Loucy (cell line): Measurements from ENCODE around the gene CTNNA2.

Source experiments
- H2AFZ ChIP-seq: fragments of 200-600 bp; sonication (generic); 2 replicates; pipeline ENCODE4 v1.6.0; 2016; ENCODE audit warnings: antibody characterized with exemption, mild to moderate bottlenecking, low read length, moderate library complexity
- H3F3A ChIP-seq: fragments of 200-600 bp; 2 replicates; pipeline ENCODE4 v1.6.0; 2016; ENCODE audit warnings: antibody characterized with exemption, low read depth, mild to moderate bottlenecking
- H3K27me3 ChIP-seq: fragments of 200-600 bp; sonication (generic); 2 replicates; pipeline ENCODE4 v1.6.1; 2014; ENCODE audit warnings: low read length, mild to moderate bottlenecking; ENCODE audit not compliant: insufficient read depth, poor library complexity, severe bottlenecking
- H3K36me3 ChIP-seq: fragments of 200-600 bp; sonication (generic); 2 replicates; pipeline ENCODE4 v1.6.1; 2016; ENCODE audit warnings: low read length; ENCODE audit not compliant: insufficient read depth
- H3K4me1 ChIP-seq: fragments of 200-600 bp; sonication (generic); 2 replicates; pipeline ENCODE4 v1.5.1; 2014; ENCODE audit warnings: low read length, mild to moderate bottlenecking; ENCODE audit not compliant: insufficient read depth, poor library complexity, severe bottlenecking
- H3K4me2 ChIP-seq: fragments of 200-600 bp; sonication (generic); 2 replicates; pipeline ENCODE4 v1.6.0; 2014; ENCODE audit warnings: antibody characterized with exemption, low read length, low read depth, mild to moderate bottlenecking; ENCODE audit not compliant: poor library complexity, severe bottlenecking
- H3K4me3 ChIP-seq: fragments of 200-600 bp; sonication (generic); 2 replicates; pipeline ENCODE4 v1.5.1; 2014; ENCODE audit warnings: low read length, mild to moderate bottlenecking, mixed read lengths; ENCODE audit not compliant: poor library complexity, severe bottlenecking
- H3K79me2 ChIP-seq: fragments of 200-600 bp; sonication (generic); 2 replicates; pipeline ENCODE4 v1.6.1; 2014; ENCODE audit warnings: low read length; ENCODE audit not compliant: insufficient read depth
- H3K9ac ChIP-seq: fragments of 200-600 bp; sonication (generic); 2 replicates; pipeline ENCODE4 v1.6.0; 2014; ENCODE audit warnings: mild to moderate bottlenecking, low read depth, low read length, moderate library complexity; ENCODE audit not compliant: poor library complexity, severe bottlenecking
- H3K9me2 ChIP-seq: fragments of 200-600 bp; sonication (generic); replicated peaks from 2 replicates; pipeline ENCODE4 v1.6.1; 2016; ENCODE audit warnings: low read depth, low read length, mixed read lengths
- H3K9me3 ChIP-seq: fragments of 200-600 bp; sonication (generic); 2 replicates; pipeline ENCODE4 v1.6.1; 2014; ENCODE audit warnings: mild to moderate bottlenecking, antibody characterized with exemption, low read length, low read depth; ENCODE audit not compliant: insufficient read depth
- H4K20me1 ChIP-seq: fragments of 200-600 bp; sonication (generic); 2 replicates; pipeline ENCODE4 v1.6.0; 2014; ENCODE audit warnings: antibody characterized with exemption, low read length, mild to moderate bottlenecking; ENCODE audit not compliant: insufficient read depth, poor library complexity, severe bottlenecking
- EZH2phosphoT487 ChIP-seq: fragments of 200-600 bp; IDR thresholded peaks from 2 replicates; pipeline ENCODE4 v1.6.1; 2018; ENCODE audit warnings: antibody characterized with exemption, mild to moderate bottlenecking, moderate library complexity, borderline replicate concordance
- TF ChIP-seq, protein P1 (sequence below): fragments of 200-600 bp; sonication (generic); conservative IDR thresholded peaks from 2 replicates; pipeline ENCODE4 v1.5.1; 2014; ENCODE audit warnings: mild to moderate bottlenecking, antibody characterized with exemption, low read length

Gene CTNNA2

DNA sequence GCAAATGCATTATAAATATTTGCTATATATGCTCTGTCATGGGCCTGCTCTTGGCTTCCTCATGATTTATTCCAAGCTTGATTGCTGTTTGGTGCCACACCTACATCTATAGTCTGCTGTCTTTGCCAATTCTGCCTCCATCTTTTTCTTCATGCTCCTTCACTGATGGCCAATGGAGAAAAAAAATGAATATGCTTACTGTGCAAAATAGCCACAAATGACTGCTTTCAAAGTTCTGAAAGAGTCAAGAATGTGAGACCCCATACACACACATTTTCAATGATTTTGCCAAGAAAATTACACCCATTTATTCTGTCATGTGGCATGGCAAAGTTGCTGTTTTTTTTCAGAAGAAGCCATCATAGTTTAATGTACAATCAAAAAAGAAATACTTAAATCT, 1097.3 kb downstream of the CTNNA2 start:
- Histone ChIP-seq H3K9me2 (no peaks in the 10 kb centered on the region), H3K27me3 (no peaks in the 10 kb centered on the region), H3K4me1 (no peaks in the 10 kb centered on the region), H3K79me2 (no peaks in the 10 kb centered on the region), H3K9ac (no peak overlapping the region), H3K4me2 (no peak overlapping the region), H3F3A (no peaks in the 10 kb centered on the region), H2AFZ (no peak overlapping the region), H4K20me1 (no peaks in the 10 kb centered on the region), H3K36me3 (no peaks in the 10 kb centered on the region), H3K4me3 (no peak overlapping the region), H3K9me3 (peaks cover 3% of the 10 kb centered on the region; the same call in 1 of the 2 replicates)
- no peak for TF ChIP-seq EZH2phosphoT487
- TF ChIP-seq, protein P1, sequence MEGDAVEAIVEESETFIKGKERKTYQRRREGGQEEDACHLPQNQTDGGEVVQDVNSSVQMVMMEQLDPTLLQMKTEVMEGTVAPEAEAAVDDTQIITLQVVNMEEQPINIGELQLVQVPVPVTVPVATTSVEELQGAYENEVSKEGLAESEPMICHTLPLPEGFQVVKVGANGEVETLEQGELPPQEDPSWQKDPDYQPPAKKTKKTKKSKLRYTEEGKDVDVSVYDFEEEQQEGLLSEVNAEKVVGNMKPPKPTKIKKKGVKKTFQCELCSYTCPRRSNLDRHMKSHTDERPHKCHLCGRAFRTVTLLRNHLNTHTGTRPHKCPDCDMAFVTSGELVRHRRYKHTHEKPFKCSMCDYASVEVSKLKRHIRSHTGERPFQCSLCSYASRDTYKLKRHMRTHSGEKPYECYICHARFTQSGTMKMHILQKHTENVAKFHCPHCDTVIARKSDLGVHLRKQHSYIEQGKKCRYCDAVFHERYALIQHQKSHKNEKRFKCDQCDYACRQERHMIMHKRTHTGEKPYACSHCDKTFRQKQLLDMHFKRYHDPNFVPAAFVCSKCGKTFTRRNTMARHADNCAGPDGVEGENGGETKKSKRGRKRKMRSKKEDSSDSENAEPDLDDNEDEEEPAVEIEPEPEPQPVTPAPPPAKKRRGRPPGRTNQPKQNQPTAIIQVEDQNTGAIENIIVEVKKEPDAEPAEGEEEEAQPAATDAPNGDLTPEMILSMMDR: no peak

GRCh38 chr2:80621656-80622055, 1108.8 kb downstream of the CTNNA2 start:
- Histone ChIP-seq H3K9ac (no peak overlapping the region), H4K20me1 (no peaks in the 10 kb centered on the region)
- no peak for TF ChIP-seq EZH2phosphoT487
- TF ChIP-seq, protein P1: no peak

GRCh38 chr2:80624062-80624461, 1111.2 kb downstream of the CTNNA2 start:
- H3K79me2 ChIP-seq: no peaks in the 10 kb centered on the region
- no peaks in the 10 kb centered on the region for H3K36me3 ChIP-seq
- H4K20me1 ChIP-seq: no peaks in the 10 kb centered on the region
- no peak for TF ChIP-seq EZH2phosphoT487
- no peaks in the 10 kb centered on the region for H3K27me3 ChIP-seq
- H3K4me2 ChIP-seq: no peak overlapping the region
- H3K9me2 ChIP-seq: no peaks in the 10 kb centered on the region
- no peak overlapping the region for H3K9ac ChIP-seq
- H3K9me3 ChIP-seq: no peaks in the 10 kb centered on the region
- H3K4me3 ChIP-seq: no peak overlapping the region
- H2AFZ ChIP-seq: no peak overlapping the region
- H3F3A ChIP-seq: no peaks in the 10 kb centered on the region
- H3K4me1 ChIP-seq: no peaks in the 10 kb centered on the region

More at GRCh38 chr2:80621656-80622055, 1108.8 kb downstream of the CTNNA2 start:
- H3K27me3 ChIP-seq: no peaks in the 10 kb centered on the region
- no peaks in the 10 kb centered on the region for H3K9me2 ChIP-seq
- H3K9me3 ChIP-seq: no peaks in the 10 kb centered on the region
- no peak overlapping the region for H3K4me3 ChIP-seq
- no peaks in the 10 kb centered on the region for H3F3A ChIP-seq
- no peak overlapping the region for H2AFZ ChIP-seq
- no peak overlapping the region for H3K4me2 ChIP-seq
- no peaks in the 10 kb centered on the region for H3K36me3 ChIP-seq
- no peaks in the 10 kb centered on the region for H3K4me1 ChIP-seq
- H3K79me2 ChIP-seq: no peaks in the 10 kb centered on the region

DNA sequence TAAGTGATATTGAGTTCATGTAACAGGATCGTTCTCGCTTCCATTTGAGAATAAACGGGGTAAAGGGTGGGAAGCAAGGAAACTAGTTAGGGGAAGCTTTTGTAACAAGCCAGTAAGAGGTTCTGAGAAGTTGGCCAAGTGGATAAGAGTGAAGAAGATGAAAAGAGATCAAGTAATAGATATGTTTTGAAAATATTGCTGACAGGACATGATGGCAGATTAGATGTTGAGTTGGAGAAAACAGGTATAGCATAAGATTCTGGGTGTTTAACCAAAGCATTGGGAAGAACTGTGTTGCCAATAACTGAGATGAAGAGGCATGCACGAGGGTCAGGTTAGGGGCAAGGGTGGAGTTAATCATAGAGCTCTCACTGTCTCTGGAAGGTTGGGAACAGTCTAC, 1121.7 kb downstream of the CTNNA2 start:
- TF ChIP-seq EZH2phosphoT487: no peak
- TF ChIP-seq, protein P1: no peak
- H3F3A ChIP-seq: no peaks in the 10 kb centered on the region

More for the DNA sequence above, 1121.7 kb downstream of the CTNNA2 start:
- no peaks in the 10 kb centered on the region for H3K9me2 ChIP-seq
- no peak overlapping the region for H3K4me2 ChIP-seq
- no peak overlapping the region for H3K4me3 ChIP-seq
- H3K9me3 ChIP-seq: no peaks in the 10 kb centered on the region
- no peaks in the 10 kb centered on the region for H3K27me3 ChIP-seq
- no peaks in the 10 kb centered on the region for H3K36me3 ChIP-seq
- H3K9ac ChIP-seq: no peak overlapping the region
- no peaks in the 10 kb centered on the region for H3K79me2 ChIP-seq
- H4K20me1 ChIP-seq: no peaks in the 10 kb centered on the region
- H3K4me1 ChIP-seq: no peaks in the 10 kb centered on the region
- H2AFZ ChIP-seq: no peak overlapping the region
